SIG-M5 treated with dmso at 0.1 percent for 504 hours (cell line): ENCODE data around the gene SLC1A5.

Source experiments
- DNase-seq: peaks from one replicate; lab custom pipeline; 2025; ENCODE audit not compliant: unreplicated experiment; lab: John Stamatoyannopoulos, UW

SLC1A5 gene

GRCh38 chr19:46726971-46727501 lies 61.4 kb downstream of the SLC1A5 start:
- no peak for DNase-seq

GRCh38 chr19:46726551-46726950 lies 61.8 kb downstream of the SLC1A5 start:
- DNase-seq, result no peak

- DNase-seq, result no peak
Observed at GRCh38 chr19:46725859-46726393, 62.5 kb downstream of the SLC1A5 start.

GRCh38 chr19:46725036-46725820 lies 63.2 kb downstream of the SLC1A5 start:
- DNase-seq, result no peak
